CD8-positive, alpha-beta memory T cell (primary cell): ENCODE data around the gene VPS50. TPM values are rescaled to one million over a fixed set of nuclear protein-coding genes. Genes with fewer than 3 reads are reported as not detected.

Experiments used
- CTCF ChIA-PET: fragments of 350-600 bp; sonication (Branson Sonifier 250); formaldehyde crosslinking; loops from one replicate; lab custom pipeline; 2021; ENCODE audit warnings: antibody characterized with exemption; lab: Charles Lee
- POLR2A ChIA-PET: fragments of 350-600 bp; sonication (Branson Sonifier 250); formaldehyde crosslinking; loops from one replicate; lab custom pipeline; 2021; ENCODE audit warnings: antibody characterized with exemption; lab: Charles Lee
- DNase-seq, 5 donors: peaks; one replicate each; pipeline versions ENCODE4 v3.0.0 to v3.0.0-alpha.2; 2020 to 2022; ENCODE audit warnings: mixed read lengths in 1 of 5
- H3K27ac ChIP-seq: one replicate; pipeline ENCODE4 v1.7.0; 2013; ENCODE audit warnings: low read depth, mild to moderate bottlenecking, low read length, moderate library complexity
- H3K27me3 ChIP-seq: 2 replicates; pipeline ENCODE4 v1.7.0; 2013; ENCODE audit warnings: low read length, mild to moderate bottlenecking; ENCODE audit not compliant: insufficient read depth, poor library complexity, severe bottlenecking
- H3K36me3 ChIP-seq: 2 replicates; pipeline ENCODE4 v1.7.0; 2013; ENCODE audit warnings: mild to moderate bottlenecking, low read length, moderate library complexity; ENCODE audit not compliant: insufficient read depth
- H3K4me1 ChIP-seq: 2 replicates; pipeline ENCODE4 v1.7.0; 2013; ENCODE audit warnings: mild to moderate bottlenecking, low read length, moderate library complexity; ENCODE audit not compliant: insufficient read depth
- H3K4me3 ChIP-seq: 2 replicates; pipeline ENCODE4 v1.7.0; 2013; ENCODE audit warnings: mild to moderate bottlenecking, low read length
- H3K9me3 ChIP-seq: 2 replicates; pipeline ENCODE4 v1.7.0; 2013; ENCODE audit warnings: mild to moderate bottlenecking, low read length
- H3K27ac Mint-ChIP-seq, 8 donors: one replicate each; pipeline ENCODE4 v1.8.0; 2020 to 2021; ENCODE audit warnings: mixed read lengths in 8 of 8, mild to moderate bottlenecking in 6 of 8, inconsistent platforms in 3 of 8, moderate library complexity in 3 of 8
- H3K27me3 Mint-ChIP-seq, 2 donors: one replicate each; pipeline ENCODE4 v1.8.0; 2020 to 2021; ENCODE audit warnings: mixed read lengths in 2 of 2, mild to moderate bottlenecking in 1 of 2, moderate library complexity in 1 of 2
- H3K36me3 Mint-ChIP-seq, 3 donors: one replicate each; pipeline ENCODE4 v1.8.0; 2020 to 2021; ENCODE audit warnings: mixed read lengths in 3 of 3, inconsistent platforms in 1 of 3, mild to moderate bottlenecking in 1 of 3
- H3K4me1 Mint-ChIP-seq, 3 donors: one replicate each; pipeline ENCODE4 v1.8.0; 2020 to 2021; ENCODE audit warnings: mixed read lengths in 3 of 3, inconsistent platforms in 1 of 3, mild to moderate bottlenecking in 1 of 3
- H3K4me3 Mint-ChIP-seq, 7 donors: one replicate each; pipeline ENCODE4 v1.8.0; 2020 to 2021; ENCODE audit warnings: mixed read lengths in 7 of 7, mild to moderate bottlenecking in 6 of 7, moderate library complexity in 4 of 7, inconsistent platforms in 2 of 7
- H3K9me3 Mint-ChIP-seq, 5 donors: one replicate each; pipeline ENCODE4 v1.8.0; 2020 to 2022; ENCODE audit warnings: mixed read lengths in 5 of 5, mild to moderate bottlenecking in 3 of 5, moderate library complexity in 2 of 5, inconsistent platforms in 1 of 5
- polyA plus RNA-seq: library from polyadenylated mRNA; unstranded; fragments of 300-500 nt; fragmentation: Illumina TruSeq; gene quantifications from one replicate; pipeline ENCODE4 v1.2.3, GENCODE V29; 2021
- total RNA-seq, 2 experiments: library from RNA; stranded (reverse); gene quantifications; one replicate each; pipeline ENCODE4 v1.2.3, GENCODE V29; 2021

The VPS50 gene
- total and polyA plus RNA-seq, 3 experiments from 2014 or later = 14.9 to 28.2 (median 22.8) TPM

GRCh38 chr7:93245525-93246432 is 13.6 kb downstream of the VPS50 start:
- H3K27me3 ChIP-seq = no peaks in the 10 kb centered on the region
- no peaks in the 10 kb centered on the region for H3K27me3 Mint-ChIP-seq
- ChIA-PET CTCF (interaction anchor here (1.1 to 3.6 kb wide), 4 partner anchors 13 to 844 kb away, joined by 4 to 18 read pairs (median 12); partner anchors contain the start of gene VPS50), POLR2A (interaction anchor here (0.7 kb wide), 1 partner anchor 74 kb away, joined by 3 read pairs; no protein-coding TSS in a partner anchor)
- no peaks in the 10 kb centered on the region for H3K9me3 Mint-ChIP-seq
- no peak overlapping the region for H3K27ac ChIP-seq
- H3K36me3 ChIP-seq = no peaks in the 10 kb centered on the region
- H3K36me3 Mint-ChIP-seq = peaks cover 0 to 10% (median 6%) of the 10 kb centered on the region in 3 donors
- no peaks in the 10 kb centered on the region for H3K4me1 ChIP-seq
- peak overlapping the region; percentile 25 to 81 (median 63) for H3K4me3 Mint-ChIP-seq
- H3K27ac Mint-ChIP-seq = peak overlapping the region in 5 of 8 donors; percentile 30 to 68 (median 45)
- no peak overlapping the region for H3K4me3 ChIP-seq
- no peaks in the 10 kb centered on the region for H3K9me3 ChIP-seq
- peaks cover 9 to 38% (median 22%) of the 10 kb centered on the region in 3 donors for H3K4me1 Mint-ChIP-seq
- peak in 2 of 5 donors; percentile 7 to 30 for DNase-seq

GRCh38 chr7:93249491-93250148 is 17.5 kb downstream of the VPS50 start:
- Histone ChIP-seq H3K27me3 (no peaks in the 10 kb centered on the region), H3K4me1 (no peaks in the 10 kb centered on the region), H3K4me3 (no peak overlapping the region), H3K9me3 (no peaks in the 10 kb centered on the region), H3K36me3 (no peaks in the 10 kb centered on the region), H3K27ac (no peak overlapping the region)
- no peak overlapping the region for H3K27ac Mint-ChIP-seq
- no peak overlapping the region for H3K4me3 Mint-ChIP-seq
- H3K27me3 Mint-ChIP-seq = no peaks in the 10 kb centered on the region
- peaks cover 15 to 47% (median 18%) of the 10 kb centered on the region in 3 donors for H3K4me1 Mint-ChIP-seq
- H3K9me3 Mint-ChIP-seq = no peaks in the 10 kb centered on the region
- H3K36me3 Mint-ChIP-seq = peaks cover 0 to 23% (median 6%) of the 10 kb centered on the region in 3 donors
- DNase-seq = no peak
- ChIA-PET POLR2A (no interaction called here), CTCF (no interaction called here)

GRCh38 chr7:93258661-93259060 is 26.5 kb downstream of the VPS50 start:
- Histone ChIP-seq H3K36me3 (peaks cover 15% of the 10 kb centered on the region), H3K27ac (no peak overlapping the region), H3K9me3 (no peaks in the 10 kb centered on the region), H3K27me3 (no peaks in the 10 kb centered on the region), H3K4me3 (no peak overlapping the region), H3K4me1 (no peaks in the 10 kb centered on the region)
- Mint-ChIP-seq H3K36me3 (peaks cover 0 to 71% (median 3%) of the 10 kb centered on the region in 3 donors), H3K9me3 (no peaks in the 10 kb centered on the region), H3K4me3 (no peak overlapping the region), H3K4me1 (peaks cover 0 to under 1% (median 0%) of the 10 kb centered on the region in 3 donors), H3K27me3 (no peaks in the 10 kb centered on the region), H3K27ac (no peak overlapping the region)
- no peak for DNase-seq
- ChIA-PET POLR2A (no interaction called here), CTCF (no interaction called here)

- H3K4me1 Mint-ChIP-seq = no peaks in the 10 kb centered on the region
- no peak overlapping the region for H3K4me3 ChIP-seq
- peaks cover 0 to 65% (median 6%) of the 10 kb centered on the region in 3 donors for H3K36me3 Mint-ChIP-seq
- H3K27ac Mint-ChIP-seq = no peak overlapping the region
- ChIA-PET POLR2A (no interaction called here), CTCF (no interaction called here)
- no peaks in the 10 kb centered on the region for H3K9me3 Mint-ChIP-seq
- H3K4me1 ChIP-seq = no peaks in the 10 kb centered on the region
- peaks cover 15% of the 10 kb centered on the region for H3K36me3 ChIP-seq
- no peaks in the 10 kb centered on the region for H3K27me3 Mint-ChIP-seq
- DNase-seq = no peak
- H3K27me3 ChIP-seq = no peaks in the 10 kb centered on the region
- no peaks in the 10 kb centered on the region for H3K9me3 ChIP-seq
- H3K27ac ChIP-seq = no peak overlapping the region
- no peak overlapping the region for H3K4me3 Mint-ChIP-seq
Measured at GRCh38 chr7:93262535-93262934, 30.4 kb downstream of the VPS50 start.

- Histone ChIP-seq H3K4me3 (no peak overlapping the region), H3K4me1 (no peaks in the 10 kb centered on the region), H3K9me3 (no peaks in the 10 kb centered on the region), H3K27ac (no peak overlapping the region), H3K27me3 (no peaks in the 10 kb centered on the region), H3K36me3 (peaks cover 10% of the 10 kb centered on the region)
- ChIA-PET POLR2A (no interaction called here), CTCF (no interaction called here)
- DNase-seq = no peak
- Mint-ChIP-seq H3K4me1 (no peaks in the 10 kb centered on the region), H3K27me3 (no peaks in the 10 kb centered on the region), H3K9me3 (no peaks in the 10 kb centered on the region), H3K27ac (no peak overlapping the region), H3K36me3 (peaks cover 0 to 63% (median 10%) of the 10 kb centered on the region in 3 donors), H3K4me3 (no peak overlapping the region)
Measured at GRCh38 chr7:93265220-93265619, 33.1 kb downstream of the VPS50 start.

- H3K9me3 Mint-ChIP-seq = no peaks in the 10 kb centered on the region
- Histone ChIP-seq H3K4me1 (no peaks in the 10 kb centered on the region), H3K36me3 (no peaks in the 10 kb centered on the region), H3K4me3 (no peak overlapping the region), H3K27me3 (no peaks in the 10 kb centered on the region), H3K27ac (no peak overlapping the region), H3K9me3 (no peaks in the 10 kb centered on the region)
- ChIA-PET POLR2A (no interaction called here), CTCF (no interaction called here)
- H3K4me1 Mint-ChIP-seq = peaks cover 0 to 5% (median 1%) of the 10 kb centered on the region in 3 donors
- H3K27ac Mint-ChIP-seq = peak overlapping the region in 2 of 8 donors; percentile 2 to 5
- peaks cover 7 to 48% (median 22%) of the 10 kb centered on the region in 3 donors for H3K36me3 Mint-ChIP-seq
- no peak for DNase-seq
- no peak overlapping the region for H3K4me3 Mint-ChIP-seq
- H3K27me3 Mint-ChIP-seq = no peaks in the 10 kb centered on the region
Measured at GRCh38 chr7:93279541-93279940, 47.4 kb downstream of the VPS50 start.

- no peaks in the 10 kb centered on the region for H3K9me3 ChIP-seq
- Mint-ChIP-seq H3K4me1 (peaks cover 0 to 5% (median 0%) of the 10 kb centered on the region in 3 donors), H3K36me3 (peaks cover 3 to 36% (median 12%) of the 10 kb centered on the region in 3 donors), H3K9me3 (no peaks in the 10 kb centered on the region), H3K27ac (peak overlapping the region in 1 of 8 donors; percentile 24), H3K27me3 (no peaks in the 10 kb centered on the region), H3K4me3 (no peak overlapping the region)
- no peak overlapping the region for H3K4me3 ChIP-seq
- H3K4me1 ChIP-seq = no peaks in the 10 kb centered on the region
- CTCF ChIA-PET = no interaction called here
- H3K27me3 ChIP-seq = no peaks in the 10 kb centered on the region
- no peak overlapping the region for H3K27ac ChIP-seq
- H3K36me3 ChIP-seq = peaks cover 3% of the 10 kb centered on the region
- no peak for DNase-seq
- POLR2A ChIA-PET = no interaction called here
Measured at GRCh38 chr7:93284908-93285307, 52.7 kb downstream of the VPS50 start.

GRCh38 chr7:93293229-93293628 is 61.1 kb downstream of the VPS50 start:
- no peak overlapping the region for H3K4me3 ChIP-seq
- Mint-ChIP-seq H3K27me3 (no peaks in the 10 kb centered on the region), H3K4me3 (no peak overlapping the region), H3K9me3 (no peaks in the 10 kb centered on the region), H3K36me3 (peaks cover 10 to 45% (median 11%) of the 10 kb centered on the region in 3 donors), H3K27ac (no peak overlapping the region), H3K4me1 (no peaks in the 10 kb centered on the region)
- ChIA-PET CTCF (no interaction called here), POLR2A (no interaction called here)
- peaks cover 5% of the 10 kb centered on the region for H3K36me3 ChIP-seq
- DNase-seq = no peak
- no peaks in the 10 kb centered on the region for H3K27me3 ChIP-seq
- no peaks in the 10 kb centered on the region for H3K4me1 ChIP-seq
- no peak overlapping the region for H3K27ac ChIP-seq
- no peaks in the 10 kb centered on the region for H3K9me3 ChIP-seq
